ENCODE data around the gene RAP1GAP2. TPM values are rescaled to one million over a fixed set of nuclear protein-coding genes. Genes with fewer than 3 reads are reported as not detected.

The RAP1GAP2 gene
- polyA plus RNA-seq, 1 of the 3 experiments (the other 2 are of a cell fraction): 22.0 TPM

- Histone ChIP-seq H3K79me2 (ENCODE audit: insufficient read depth) (no peaks in the 10 kb centered on the region), H2AFZ (ENCODE audit: low read depth) (no peak overlapping the region), H3K27ac (ENCODE audit: low read depth in 2 of 2, low read length in 1 of 2) (no peak overlapping the region), H3K4me1 (ENCODE audit: control insufficient read depth in 1 of 2, insufficient read depth in 2 of 2, low read depth in 1 of 2, low read length in 1 of 2) (no peaks in the 10 kb centered on the region), H3K36me3 (replicated peaks in 1 of 2; ENCODE audit: control insufficient read depth in 1 of 2, insufficient read depth in 2 of 2, low read length in 1 of 2) (no peaks in the 10 kb centered on the region), H4K20me1 (ENCODE audit: insufficient read depth) (no peaks in the 10 kb centered on the region), H3K27me3 (ENCODE audit: insufficient read depth) (no peaks in the 10 kb centered on the region), H3F3A (replicated peaks; ENCODE audit: insufficient read depth) (no peaks in the 10 kb centered on the region), H3K4me3 (ENCODE audit: low read depth in 2 of 2, low read length in 1 of 2) (no peak overlapping the region), H3K9me3 (no peaks in the 10 kb centered on the region), H3K9ac (no peak overlapping the region), H3K4me2 (no peak overlapping the region), H3K9me2 (no peaks in the 10 kb centered on the region)
- POLR2A ChIA-PET: no interaction called here
- TF ChIP-seq, protein P1, sequence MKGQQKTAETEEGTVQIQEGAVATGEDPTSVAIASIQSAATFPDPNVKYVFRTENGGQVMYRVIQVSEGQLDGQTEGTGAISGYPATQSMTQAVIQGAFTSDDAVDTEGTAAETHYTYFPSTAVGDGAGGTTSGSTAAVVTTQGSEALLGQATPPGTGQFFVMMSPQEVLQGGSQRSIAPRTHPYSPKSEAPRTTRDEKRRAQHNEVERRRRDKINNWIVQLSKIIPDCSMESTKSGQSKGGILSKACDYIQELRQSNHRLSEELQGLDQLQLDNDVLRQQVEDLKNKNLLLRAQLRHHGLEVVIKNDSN (IDR thresholded peaks at IDR 0.05; ENCODE audit: borderline replicate concordance, low read depth): no peak
- TF ChIP-seq EP300 (IDR thresholded peaks at IDR 0.05; ENCODE audit: borderline replicate concordance in 1 of 2, low read depth in 1 of 2, low read length in 1 of 2) (no peak), FOSL2 (IDR thresholded peaks at IDR 0.05; ENCODE audit: borderline replicate concordance, low read depth) (no peak)
- 60% methylated on average over 8 of the region's 9 CpGs for WGBS (ENCODE audit: low lambda C conversion rate)
- DNase-seq: no peak
- CTCF ChIA-PET: interaction anchor here (0.6 to 1.0 kb wide), 2 partner anchors 209 to 582 kb away, joined by 3 to 4 read pairs; no protein-coding TSS in a partner anchor
Measured at GRCh38 chr17:3037259-3037658, 241.0 kb downstream of the RAP1GAP2 start.

DNA sequence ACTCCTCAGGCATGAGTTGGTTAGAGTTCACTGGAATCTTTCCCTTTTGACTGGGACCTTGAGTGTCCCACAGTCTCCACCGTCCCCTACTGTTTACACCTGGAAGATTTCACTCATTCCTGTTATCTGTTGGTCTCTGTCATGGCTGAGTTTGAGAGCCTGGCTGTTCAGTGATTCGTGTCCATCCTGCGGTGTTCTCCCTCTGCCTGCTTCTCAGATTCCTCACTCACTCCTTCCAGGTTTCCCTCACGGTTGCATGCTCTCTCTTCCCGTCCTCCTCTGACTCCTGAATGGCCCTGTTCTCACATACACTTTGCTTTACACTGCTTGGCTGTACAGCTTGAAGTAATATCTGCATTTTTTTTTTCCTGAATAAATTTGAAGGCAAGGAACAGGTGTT is 242.7 kb downstream of the RAP1GAP2 start:
- WGBS (ENCODE audit: low lambda C conversion rate): 35% methylated on average over 5 of the region's 5 CpGs
- ChIA-PET CTCF (interaction anchor here (0.9 to 2.1 kb wide), 4 partner anchors 26 to 211 kb away, joined by 3 to 6 read pairs (median 5); no protein-coding TSS in a partner anchor), POLR2A (interaction anchor here (0.7 to 2.0 kb wide), 3 partner anchors 8 to 252 kb away, joined by 3 to 5 read pairs (median 3); no protein-coding TSS in a partner anchor)

GRCh38 chr17:3039736-3040135 is 243.5 kb downstream of the RAP1GAP2 start:
- H3K4me2 ChIP-seq: no peak overlapping the region
- H3K27ac ChIP-seq (ENCODE audit: low read depth in 2 of 2, low read length in 1 of 2): no peak overlapping the region
- no peaks in the 10 kb centered on the region for H3K9me3 ChIP-seq
- ChIA-PET CTCF (interaction anchor here (0.9 to 2.1 kb wide), 7 partner anchors 9 to 608 kb away, joined by 3 to 18 read pairs (median 5); no protein-coding TSS in a partner anchor), POLR2A (interaction anchor here (0.7 to 2.0 kb wide), 3 partner anchors 9 to 252 kb away, joined by 3 to 5 read pairs (median 3); no protein-coding TSS in a partner anchor)
- no peaks in the 10 kb centered on the region for H3K4me1 ChIP-seq (ENCODE audit: control insufficient read depth in 1 of 2, insufficient read depth in 2 of 2, low read depth in 1 of 2, low read length in 1 of 2)
- WGBS (ENCODE audit: low lambda C conversion rate): 59% methylated on average over 6 of the region's 6 CpGs
- DNase-seq: no peak
- H3K9ac ChIP-seq: no peak overlapping the region
- H3K36me3 ChIP-seq (replicated peaks in 1 of 2; ENCODE audit: control insufficient read depth in 1 of 2, insufficient read depth in 2 of 2, low read length in 1 of 2): no peaks in the 10 kb centered on the region
- H3K79me2 ChIP-seq (ENCODE audit: insufficient read depth): no peaks in the 10 kb centered on the region
- H3F3A ChIP-seq (replicated peaks; ENCODE audit: insufficient read depth): no peaks in the 10 kb centered on the region
- no peak overlapping the region for H2AFZ ChIP-seq (ENCODE audit: low read depth)
- no peaks in the 10 kb centered on the region for H3K9me2 ChIP-seq
- H4K20me1 ChIP-seq (ENCODE audit: insufficient read depth): no peaks in the 10 kb centered on the region
- no peak overlapping the region for H3K4me3 ChIP-seq (ENCODE audit: low read depth in 2 of 2, low read length in 1 of 2)
- H3K27me3 ChIP-seq (ENCODE audit: insufficient read depth): no peaks in the 10 kb centered on the region
- TF ChIP-seq MAX (IDR thresholded peaks at IDR 0.05; ENCODE audit: low read depth) (no peak), RFX5 (IDR thresholded peaks at IDR 0.05; ENCODE audit: low read length) (no peak), RXRA (IDR thresholded peaks at IDR 0.05; ENCODE audit: borderline replicate concordance, low read depth) (no peak), SIN3A (IDR thresholded peaks at IDR 0.05; ENCODE audit: borderline replicate concordance, low read depth, low read length) (no peak), TCF12 (IDR thresholded peaks at IDR 0.05) (no peak), SMC3 (IDR thresholded peaks at IDR 0.05; ENCODE audit: low read depth, low read length) (no peak), EZH2phosphoT487 (IDR thresholded peaks at IDR 0.05; ENCODE audit: borderline replicate concordance, low read depth) (no peak), MEF2A (IDR thresholded peaks at IDR 0.05; ENCODE audit: borderline replicate concordance, low read depth) (no peak), ZBTB33 (IDR thresholded peaks at IDR 0.05; ENCODE audit: borderline replicate concordance, low read depth) (no peak), FOXJ3 (CRISPR knock-in tag; IDR thresholded peaks at IDR 0.05) (no peak)
- TF ChIP-seq, protein P2, sequence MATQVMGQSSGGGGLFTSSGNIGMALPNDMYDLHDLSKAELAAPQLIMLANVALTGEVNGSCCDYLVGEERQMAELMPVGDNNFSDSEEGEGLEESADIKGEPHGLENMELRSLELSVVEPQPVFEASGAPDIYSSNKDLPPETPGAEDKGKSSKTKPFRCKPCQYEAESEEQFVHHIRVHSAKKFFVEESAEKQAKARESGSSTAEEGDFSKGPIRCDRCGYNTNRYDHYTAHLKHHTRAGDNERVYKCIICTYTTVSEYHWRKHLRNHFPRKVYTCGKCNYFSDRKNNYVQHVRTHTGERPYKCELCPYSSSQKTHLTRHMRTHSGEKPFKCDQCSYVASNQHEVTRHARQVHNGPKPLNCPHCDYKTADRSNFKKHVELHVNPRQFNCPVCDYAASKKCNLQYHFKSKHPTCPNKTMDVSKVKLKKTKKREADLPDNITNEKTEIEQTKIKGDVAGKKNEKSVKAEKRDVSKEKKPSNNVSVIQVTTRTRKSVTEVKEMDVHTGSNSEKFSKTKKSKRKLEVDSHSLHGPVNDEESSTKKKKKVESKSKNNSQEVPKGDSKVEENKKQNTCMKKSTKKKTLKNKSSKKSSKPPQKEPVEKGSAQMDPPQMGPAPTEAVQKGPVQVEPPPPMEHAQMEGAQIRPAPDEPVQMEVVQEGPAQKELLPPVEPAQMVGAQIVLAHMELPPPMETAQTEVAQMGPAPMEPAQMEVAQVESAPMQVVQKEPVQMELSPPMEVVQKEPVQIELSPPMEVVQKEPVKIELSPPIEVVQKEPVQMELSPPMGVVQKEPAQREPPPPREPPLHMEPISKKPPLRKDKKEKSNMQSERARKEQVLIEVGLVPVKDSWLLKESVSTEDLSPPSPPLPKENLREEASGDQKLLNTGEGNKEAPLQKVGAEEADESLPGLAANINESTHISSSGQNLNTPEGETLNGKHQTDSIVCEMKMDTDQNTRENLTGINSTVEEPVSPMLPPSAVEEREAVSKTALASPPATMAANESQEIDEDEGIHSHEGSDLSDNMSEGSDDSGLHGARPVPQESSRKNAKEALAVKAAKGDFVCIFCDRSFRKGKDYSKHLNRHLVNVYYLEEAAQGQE (IDR thresholded peaks at IDR 0.05; ENCODE audit: low read depth, low read length): no peak

More for the DNA sequence above, 242.7 kb downstream of the RAP1GAP2 start:
- Histone ChIP-seq H3F3A (replicated peaks; ENCODE audit: insufficient read depth) (no peaks in the 10 kb centered on the region), H3K27me3 (ENCODE audit: insufficient read depth) (no peaks in the 10 kb centered on the region), H3K9ac (no peak overlapping the region), H3K9me2 (no peaks in the 10 kb centered on the region), H4K20me1 (ENCODE audit: insufficient read depth) (no peaks in the 10 kb centered on the region), H3K4me1 (ENCODE audit: control insufficient read depth in 1 of 2, insufficient read depth in 2 of 2, low read depth in 1 of 2, low read length in 1 of 2) (no peaks in the 10 kb centered on the region), H3K79me2 (ENCODE audit: insufficient read depth) (no peaks in the 10 kb centered on the region), H3K4me3 (ENCODE audit: low read depth in 2 of 2, low read length in 1 of 2) (no peak overlapping the region), H3K36me3 (replicated peaks in 1 of 2; ENCODE audit: control insufficient read depth in 1 of 2, insufficient read depth in 2 of 2, low read length in 1 of 2) (no peaks in the 10 kb centered on the region), H3K27ac (ENCODE audit: low read depth in 2 of 2, low read length in 1 of 2) (no peak overlapping the region), H2AFZ (ENCODE audit: low read depth) (no peak overlapping the region), H3K4me2 (no peak overlapping the region), H3K9me3 (no peaks in the 10 kb centered on the region)
- peak; percentile 19; the same call in 1 of the 2 replicates for TF ChIP-seq RAD21 (IDR thresholded peaks at IDR 0.05; ENCODE audit: low read length)
- no peak for TF ChIP-seq TCF12 (IDR thresholded peaks at IDR 0.05)
- no peak for DNase-seq

Measured in SK-N-SH (cell line).